LoVo (cell line): Measurements from ENCODE around the gene INHBE.
"Not testable (repeated sequence)": the region's sequence is repeated elsewhere in the genome, so short reads cannot be mapped to it uniquely, and the experiment has no call there.

Experiments used
- DNase-seq: peaks from one replicate; pipeline ENCODE4 v3.0.0-alpha.2; 2016; ENCODE audit warnings: low spot score

The INHBE gene

GRCh38 chr12:57441393-57441792, 13.7 kb upstream of the INHBE start:
- DNase-seq: not testable (repeated sequence)

GRCh38 chr12:57441846-57442427, 13.2 kb upstream of the INHBE start:
- no peak for DNase-seq

DNA sequence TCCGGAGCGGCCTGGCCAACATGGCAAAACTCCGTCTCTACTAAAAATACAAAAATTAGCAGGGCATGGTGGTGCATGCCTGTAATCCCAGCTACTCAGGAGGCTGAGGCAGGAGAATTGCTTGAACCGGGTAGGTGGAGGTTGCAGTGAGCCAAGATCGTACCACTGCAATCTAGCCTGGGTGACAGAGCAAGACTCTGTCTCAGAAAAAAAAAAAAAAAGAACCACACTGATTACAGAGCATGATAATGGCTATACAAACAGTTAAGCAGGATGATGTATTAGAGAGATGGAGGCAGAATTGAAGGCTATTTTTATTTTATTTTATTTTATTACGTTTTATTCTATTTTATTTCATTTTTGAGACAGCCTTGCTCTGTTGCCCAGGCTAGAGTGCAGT, 10.8 kb upstream of the INHBE start:
- DNase-seq: not testable (repeated sequence)

GRCh38 chr12:57444744-57445143, 10.4 kb upstream of the INHBE start:
- no peak for DNase-seq

GRCh38 chr12:57446292-57446960, 8.7 kb upstream of the INHBE start:
- DNase-seq: no peak

- DNase-seq: no peak
These were observed 6.4 kb upstream of the INHBE start for GRCh38 chr12:57448669-57449068.

DNA sequence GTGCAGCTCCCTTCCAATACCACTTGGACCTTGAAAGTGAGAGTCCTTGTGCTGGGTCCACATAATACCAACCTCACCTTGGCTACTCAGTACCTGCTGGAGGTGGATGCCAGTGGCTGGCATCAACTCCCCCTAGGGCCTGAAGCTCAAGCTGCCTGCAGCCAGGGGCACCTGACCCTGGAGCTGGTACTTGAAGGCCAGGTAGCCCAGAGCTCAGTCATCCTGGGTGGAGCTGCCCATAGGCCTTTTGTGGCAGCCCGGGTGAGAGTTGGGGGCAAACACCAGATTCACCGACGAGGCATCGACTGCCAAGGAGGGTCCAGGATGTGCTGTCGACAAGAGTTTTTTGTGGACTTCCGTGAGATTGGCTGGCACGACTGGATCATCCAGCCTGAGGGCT, 5.7 kb upstream of the INHBE start:
- no peak for DNase-seq

DNA sequence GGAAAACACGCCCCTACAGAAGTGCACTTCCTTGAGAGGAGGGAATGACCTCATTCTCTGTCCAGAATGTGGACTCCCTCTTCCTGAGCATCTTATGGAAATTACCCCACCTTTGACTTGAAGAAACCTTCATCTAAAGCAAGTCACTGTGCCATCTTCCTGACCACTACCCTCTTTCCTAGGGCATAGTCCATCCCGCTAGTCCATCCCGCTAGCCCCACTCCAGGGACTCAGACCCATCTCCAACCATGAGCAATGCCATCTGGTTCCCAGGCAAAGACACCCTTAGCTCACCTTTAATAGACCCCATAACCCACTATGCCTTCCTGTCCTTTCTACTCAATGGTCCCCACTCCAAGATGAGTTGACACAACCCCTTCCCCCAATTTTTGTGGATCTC, 5.0 kb upstream of the INHBE start:
- DNase-seq: no peak

- DNase-seq: no peak
These were observed 3.8 kb upstream of the INHBE start for GRCh38 chr12:57451233-57451778.

- no peak for DNase-seq
These were observed 2.7 kb upstream of the INHBE start for GRCh38 chr12:57452181-57452936.

GRCh38 chr12:57452937-57453509, 2.1 kb upstream of the INHBE start:
- peak; percentile 79 for DNase-seq

- no peak for DNase-seq
These were observed 918 bp upstream of the INHBE start for GRCh38 chr12:57454213-57454565.

- DNase-seq: no peak
These were observed 452 bp downstream of the INHBE start for GRCh38 chr12:57455374-57456144.

DNA sequence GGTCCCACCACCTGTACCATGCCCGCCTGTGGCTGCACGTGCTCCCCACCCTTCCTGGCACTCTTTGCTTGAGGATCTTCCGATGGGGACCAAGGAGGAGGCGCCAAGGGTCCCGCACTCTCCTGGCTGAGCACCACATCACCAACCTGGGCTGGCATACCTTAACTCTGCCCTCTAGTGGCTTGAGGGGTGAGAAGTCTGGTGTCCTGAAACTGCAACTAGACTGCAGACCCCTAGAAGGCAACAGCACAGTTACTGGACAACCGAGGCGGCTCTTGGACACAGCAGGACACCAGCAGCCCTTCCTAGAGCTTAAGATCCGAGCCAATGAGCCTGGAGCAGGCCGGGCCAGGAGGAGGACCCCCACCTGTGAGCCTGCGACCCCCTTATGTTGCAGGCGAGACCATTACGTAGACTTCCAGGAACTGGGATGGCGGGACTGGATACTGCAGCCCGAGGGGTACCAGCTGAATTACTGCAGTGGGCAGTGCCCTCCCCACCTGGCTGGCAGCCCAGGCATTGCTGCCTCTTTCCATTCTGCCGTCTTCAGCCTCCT, 1.1 kb downstream of the INHBE start:
- DNase-seq: peak; percentile 55

DNA sequence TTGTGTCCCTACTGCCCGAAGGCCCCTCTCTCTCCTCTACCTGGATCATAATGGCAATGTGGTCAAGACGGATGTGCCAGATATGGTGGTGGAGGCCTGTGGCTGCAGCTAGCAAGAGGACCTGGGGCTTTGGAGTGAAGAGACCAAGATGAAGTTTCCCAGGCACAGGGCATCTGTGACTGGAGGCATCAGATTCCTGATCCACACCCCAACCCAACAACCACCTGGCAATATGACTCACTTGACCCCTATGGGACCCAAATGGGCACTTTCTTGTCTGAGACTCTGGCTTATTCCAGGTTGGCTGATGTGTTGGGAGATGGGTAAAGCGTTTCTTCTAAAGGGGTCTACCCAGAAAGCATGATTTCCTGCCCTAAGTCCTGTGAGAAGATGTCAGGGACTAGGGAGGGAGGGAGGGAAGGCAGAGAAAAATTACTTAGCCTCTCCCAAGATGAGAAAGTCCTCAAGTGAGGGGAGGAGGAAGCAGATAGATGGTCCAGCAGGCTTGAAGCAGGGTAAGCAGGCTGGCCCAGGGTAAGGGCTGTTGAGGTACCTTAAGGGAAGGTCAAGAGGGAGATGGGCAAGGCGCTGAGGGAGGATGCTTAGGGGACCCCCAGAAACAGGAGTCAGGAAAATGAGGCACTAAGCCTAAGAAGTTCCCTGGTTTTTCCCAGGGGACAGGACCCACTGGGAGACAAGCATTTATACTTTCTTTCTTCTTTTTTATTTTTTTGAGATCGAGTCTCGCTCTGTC, 1.8 kb downstream of the INHBE start:
- no peak for DNase-seq

GRCh38 chr12:57458665-57459054, 3.6 kb downstream of the INHBE start:
- no peak for DNase-seq

DNA sequence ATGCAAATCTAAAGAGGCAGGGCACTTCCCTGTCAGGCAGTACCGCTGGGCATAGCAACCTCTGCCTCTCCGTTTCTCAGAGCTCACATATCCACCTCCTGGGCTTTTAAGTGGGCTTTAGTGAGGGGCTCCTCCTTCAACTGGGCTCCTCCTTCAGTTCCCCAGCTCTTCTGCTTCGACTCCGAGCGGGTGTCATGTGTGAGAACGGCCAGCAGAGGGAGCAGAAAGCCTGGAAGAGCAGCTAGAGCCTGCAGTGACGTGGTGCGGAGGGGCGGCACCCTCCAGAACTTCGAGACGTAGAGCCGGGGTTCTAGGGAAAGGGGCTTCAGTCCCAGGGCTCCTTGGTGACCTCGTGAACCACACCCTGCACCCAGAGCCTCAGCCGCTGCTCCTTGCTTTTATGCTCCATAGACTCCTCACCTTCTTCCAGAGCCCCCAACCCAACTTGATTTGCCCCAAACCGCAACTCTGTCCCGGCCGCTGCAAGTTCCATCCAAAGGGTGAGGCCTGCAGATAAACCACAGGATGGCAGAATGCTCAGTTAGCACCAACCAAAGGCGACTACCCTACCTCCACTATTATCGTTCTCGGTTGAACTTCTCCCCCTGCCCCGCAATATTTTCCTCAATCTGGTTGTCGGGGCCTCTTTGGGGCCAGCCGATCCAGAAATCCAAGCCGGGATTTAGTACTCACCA, 4.1 kb downstream of the INHBE start:
- DNase-seq: peak; percentile 98

- no peak for DNase-seq
These were observed 4.8 kb downstream of the INHBE start, which contains the start of gene GLI1 for GRCh38 chr12:57459750-57460467. Gene GLI1, plus strand, starts transcription at chr12:57459785. Its CDS starts 3,907 bp downstream, at chr12:57463692.

DNA sequence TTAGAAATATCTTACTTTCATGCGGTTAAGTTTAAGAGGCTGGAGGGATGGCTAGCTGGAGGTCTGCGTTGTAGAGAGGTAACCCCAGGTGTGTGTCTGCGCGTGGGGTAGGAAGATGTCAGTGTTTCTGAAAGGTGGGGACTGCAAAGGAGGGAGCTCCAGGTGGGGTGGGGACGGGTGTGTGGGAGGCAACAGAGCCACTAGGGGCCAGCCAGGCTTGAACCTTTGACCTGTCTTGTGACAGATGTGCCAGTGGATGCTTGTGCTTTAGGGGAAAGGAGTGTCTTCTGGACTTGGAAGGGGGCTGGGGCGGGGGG, 5.3 kb downstream of the INHBE start:
- DNase-seq: no peak

GRCh38 chr12:57460841-57461275, 5.8 kb downstream of the INHBE start:
- DNase-seq: no peak
